B cell (primary cell): ENCODE data around the gene KLF16. TPM values are rescaled to one million over a fixed set of nuclear protein-coding genes. Genes with fewer than 3 reads are reported as not detected.
A peak's percentile ranks its signal among the peaks of the same experiment; 100 is the strongest.

Experiments used
- ATAC-seq: fragments of 200-7000 bp; cut with Tn5 transposase; one replicate; pipeline ENCODE4 v1.10.0; 2021; ENCODE audit warnings: low read depth, mild to moderate bottlenecking, moderate number of reproducible peaks, moderate library complexity
- CTCF ChIA-PET: fragments of 350-600 bp; sonication (Branson Sonifier 250); formaldehyde crosslinking; loops from one replicate; lab custom pipeline; 2021; ENCODE audit warnings: antibody characterized with exemption, inconsistent platforms; lab: Charles Lee
- POLR2A ChIA-PET: fragments of 350-600 bp; sonication (Branson Sonifier 250); formaldehyde crosslinking; loops from one replicate; lab custom pipeline; 2021; ENCODE audit warnings: antibody characterized with exemption; lab: Charles Lee
- DNase-seq: peaks from one replicate; pipeline ENCODE4 v3.0.0; 2013
- H2AFZ ChIP-seq: 2 replicates; pipeline ENCODE4 v1.6.1; 2012; ENCODE audit warnings: mild to moderate bottlenecking, low read depth, low read length; ENCODE audit not compliant: insufficient read depth, poor library complexity, severe bottlenecking
- H3K27ac ChIP-seq, 2 donors: 1 replicate in 1 of 2; 2 replicates in 1 of 2; pipeline ENCODE4 v1.5.1; 2012 to 2013; ENCODE audit warnings: low read length in 2 of 2, mild to moderate bottlenecking in 2 of 2, moderate library complexity in 1 of 2
- H3K27me3 ChIP-seq, 4 experiments: fragments of 200-600 bp in 1 of 4; sonication (generic) in 1 of 4; replicated peaks in 1 of 4; 1 replicate in 2 of 4; 2 replicates in 2 of 4; pipeline versions ENCODE4 v1.6.1 to v1.7.0; 2013 to 2016; ENCODE audit warnings: low read length in 3 of 4, mild to moderate bottlenecking in 2 of 4, mixed read lengths in 1 of 4, moderate library complexity in 1 of 4; ENCODE audit not compliant: insufficient read depth in 4 of 4, control insufficient read depth in 3 of 4; ENCODE audit errors: control extremely low read depth in 1 of 4
- H3K36me3 ChIP-seq, 2 experiments: replicated peaks in 1 of 2; 1 replicate in 1 of 2; 2 replicates in 1 of 2; pipeline versions ENCODE4 v1.6.1 to v1.7.1; 2013; ENCODE audit warnings: low read length in 1 of 2; ENCODE audit not compliant: insufficient read depth in 2 of 2, control insufficient read depth in 1 of 2; ENCODE audit errors: control extremely low read depth in 1 of 2, extremely low read depth in 1 of 2
- H3K4me1 ChIP-seq, 2 donors: fragments of 200-600 bp in 1 of 2; sonication (generic) in 1 of 2; 1 replicate in 1 of 2; 2 replicates in 1 of 2; pipeline versions ENCODE4 v1.5.1 to v1.6.1; 2013 to 2017; ENCODE audit warnings: low read length in 2 of 2; ENCODE audit not compliant: control insufficient read depth in 2 of 2, insufficient read depth in 2 of 2
- H3K4me2 ChIP-seq: replicated peaks from 2 replicates; pipeline ENCODE3; 2012; ENCODE audit warnings: mild to moderate bottlenecking, low read depth, low read length; ENCODE audit not compliant: poor library complexity, severe bottlenecking
- H3K4me3 ChIP-seq, 5 experiments: fragments of 200-600 bp in 1 of 5; sonication (generic) in 1 of 5; 1 replicate in 3 of 5; 2 replicates in 2 of 5; pipeline versions ENCODE4 v1.5.1 to v1.7.0; 2011 to 2016; ENCODE audit warnings: low read length in 4 of 5, mild to moderate bottlenecking in 4 of 5, low read depth in 2 of 5, control low read depth in 1 of 5, moderate library complexity in 1 of 5; ENCODE audit not compliant: insufficient read depth in 1 of 5; ENCODE audit errors: control extremely low read depth in 1 of 5, extremely low read depth in 1 of 5
- H3K79me2 ChIP-seq: fragments of 200-600 bp; sonication (generic); one replicate; pipeline ENCODE4 v1.6.0; 2016; ENCODE audit warnings: low read length; ENCODE audit not compliant: control insufficient read depth, insufficient read depth
- H3K9ac ChIP-seq: fragments of 200-600 bp; sonication (generic); 2 replicates; pipeline ENCODE4 v1.6.1; 2017; ENCODE audit warnings: mild to moderate bottlenecking, low read length, moderate library complexity
- H3K9me3 ChIP-seq, 3 donors: one replicate each; pipeline versions ENCODE4 v1.6.1 to v1.7.1; 2013; ENCODE audit warnings: low read length in 2 of 3; ENCODE audit not compliant: control insufficient read depth in 2 of 3, insufficient read depth in 1 of 3; ENCODE audit errors: control extremely low read depth in 1 of 3
- H4K20me1 ChIP-seq: 2 replicates; pipeline ENCODE4 v1.6.0; 2012; ENCODE audit warnings: mild to moderate bottlenecking, low read length; ENCODE audit not compliant: insufficient read depth, control insufficient read depth, poor library complexity, severe bottlenecking
- H3K27ac Mint-ChIP-seq: one replicate; pipeline ENCODE4 v1.8.0; 2021; ENCODE audit warnings: mixed read lengths
- H3K27me3 Mint-ChIP-seq: one replicate; pipeline ENCODE4 v1.8.0; 2021; ENCODE audit warnings: mixed read lengths
- H3K4me1 Mint-ChIP-seq: one replicate; pipeline ENCODE4 v1.8.0; 2021; ENCODE audit warnings: mixed read lengths
- H3K4me3 Mint-ChIP-seq: one replicate; pipeline ENCODE4 v1.8.0; 2021; ENCODE audit warnings: mixed read lengths
- H3K9me3 Mint-ChIP-seq: one replicate; pipeline ENCODE4 v1.8.0; 2022; ENCODE audit warnings: mixed read lengths; ENCODE audit not compliant: insufficient read depth
- CTCF ChIP-seq: fragments of 200-600 bp; IDR thresholded peaks from one replicate; pipeline ENCODE4 v1.8.0; 2022; ENCODE audit warnings: antibody characterized with exemption, mild to moderate bottlenecking
- EZH2 ChIP-seq: IDR thresholded peaks from 2 replicates; pipeline ENCODE4 v1.6.1; 2012; ENCODE audit warnings: borderline replicate concordance, low read depth, mild to moderate bottlenecking, moderate library complexity, low read length; ENCODE audit not compliant: insufficient read depth, poor library complexity, severe bottlenecking
- WGBS: methylation state at CpG from one replicate; pipeline ENCODE4 v1.1.5; 2013; ENCODE audit warnings: missing lambda C conversion rate; ENCODE audit not compliant: insufficient coverage; 5-methylcytosine and 5-hydroxymethylcytosine counted together
- intact Hi-C: fragments of 100-400 bp; cut with micrococcal nuclease; formaldehyde crosslinking; loops from one replicate; pipeline ENCODE4 v1.10.0; 2022
- polyA plus RNA-seq: library from polyadenylated mRNA; depleted of rRNA; stranded (reverse); fragments of >200 nt; gene quantifications from 2 replicates; pipeline ENCODE4 v1.2.3, GENCODE V29; 2012
- total RNA-seq, 2 donors: library from RNA; stranded (reverse); fragments of 120-200 nt in 1 of 2; gene quantifications; 1 replicate in 1 of 2; 2 replicates in 1 of 2; pipeline versions ENCODE4 v1.2.3 to v1.2.4, GENCODE V29; 2013 to 2022

KLF16 gene
- total and polyA plus RNA-seq, 2 donors (not counting 1 experiment from before 2014, with no cell fraction given), result 29.7 to 49.0 TPM

DNA sequence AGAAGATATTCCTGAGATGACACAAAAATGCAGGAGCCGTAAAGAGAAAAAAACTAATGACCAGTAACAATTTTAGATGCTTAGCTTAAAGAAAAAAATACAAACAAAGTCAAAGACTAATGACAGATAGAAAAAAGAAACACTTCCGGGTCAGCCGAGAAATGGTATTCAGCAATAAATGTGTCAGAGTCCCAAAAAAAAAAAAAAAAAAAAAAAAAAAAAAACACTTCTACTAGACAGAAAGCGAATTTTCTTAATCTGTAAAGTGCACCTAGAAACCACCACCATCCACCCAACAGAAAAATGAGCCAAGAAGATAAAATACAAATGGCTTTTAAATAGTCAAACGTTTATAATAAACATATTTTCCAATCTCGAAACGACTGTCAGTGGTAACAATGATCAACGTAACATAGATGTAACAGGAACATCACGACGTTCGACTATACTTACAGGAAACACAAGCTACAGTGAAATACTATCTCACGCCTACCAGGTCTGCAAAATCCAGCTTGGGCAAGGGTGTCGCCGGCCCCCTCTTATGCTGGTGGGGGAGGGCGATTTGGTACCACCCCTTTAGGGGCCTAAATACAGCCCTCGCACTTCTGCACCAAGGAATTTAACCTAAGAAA, 11.3 kb upstream of the KLF16 start:
- no peaks in the 10 kb centered on the region for H3K9me3 ChIP-seq
- peak overlapping the region; percentile 99 for H3K4me3 Mint-ChIP-seq
- H3K27ac ChIP-seq, result peak overlapping the region in 1 of 2 donors; percentile 96
- peak overlapping the region; percentile 99 for H3K4me2 ChIP-seq
- peaks cover 0 to 24% of the 10 kb centered on the region in 2 experiments for H3K36me3 ChIP-seq
- ChIA-PET CTCF (interaction anchor here (0.6 to 2.7 kb wide), 8 partner anchors 8 to 420 kb away, joined by 3 to 19 read pairs (median 5); partner anchors contain the start of gene REXO1), POLR2A (interaction anchor here (0.6 to 1.6 kb wide), 6 partner anchors 9 to 40 kb away, joined by 3 to 15 read pairs (median 4); partner anchors contain the start of gene ABHD17A)
- DNase-seq (no peak), ATAC-seq (no peak)
- H3K27ac Mint-ChIP-seq, result peak overlapping the region; percentile 94
- H3K4me1 ChIP-seq, result peaks cover 20 to 36% of the 10 kb centered on the region in 2 donors
- TF ChIP-seq CTCF (no peak), EZH2 (no peak)
- intact Hi-C loops, result loop anchor here (10.0 kb wide), 1 partner anchor 140 kb away; the partner anchor contains the start of gene BTBD2
- H2AFZ ChIP-seq, result no peak overlapping the region
- peaks cover 27% of the 10 kb centered on the region for H3K4me1 Mint-ChIP-seq
- H4K20me1 ChIP-seq, result peaks cover 50% of the 10 kb centered on the region
- WGBS, result 0% methylated on average over 1 of the region's 16 CpGs
- H3K9ac ChIP-seq, result peak overlapping the region; percentile 98
- no peaks in the 10 kb centered on the region for H3K9me3 Mint-ChIP-seq
- no peaks in the 10 kb centered on the region for H3K27me3 ChIP-seq
- H3K4me3 ChIP-seq, result peak overlapping the region; percentile 81 to 97 (median 92)
- no peaks in the 10 kb centered on the region for H3K27me3 Mint-ChIP-seq
- H3K79me2 ChIP-seq, result peaks cover 67% of the 10 kb centered on the region
